GM04504 (cell line): ENCODE results near the gene LDLRAD3.

ENCODE experiments used
- DNase-seq: peaks from one replicate; pipeline ENCODE4 v3.0.0-alpha.2; 2012; ENCODE audit warnings: low read depth

Gene LDLRAD3

GRCh38 chr11:36051235-36052144 is 107.6 kb downstream of the LDLRAD3 start:
- no peak for DNase-seq

GRCh38 chr11:36053281-36053680 is 109.4 kb downstream of the LDLRAD3 start:
- no peak for DNase-seq

- no peak for DNase-seq
Observed at GRCh38 chr11:36053862-36054261, 110.0 kb downstream of the LDLRAD3 start.

GRCh38 chr11:36054628-36055027 is 110.8 kb downstream of the LDLRAD3 start:
- DNase-seq, result no peak

- no peak for DNase-seq
Observed at GRCh38 chr11:36056160-36056751, 112.4 kb downstream of the LDLRAD3 start.

GRCh38 chr11:36057379-36058042 is 113.6 kb downstream of the LDLRAD3 start:
- no peak for DNase-seq

- DNase-seq, result no peak
Observed at GRCh38 chr11:36059660-36060059, 115.8 kb downstream of the LDLRAD3 start.

- no peak for DNase-seq
Observed at GRCh38 chr11:36060926-36061325, 117.1 kb downstream of the LDLRAD3 start.

- no peak for DNase-seq
Observed at GRCh38 chr11:36061471-36061870, 117.6 kb downstream of the LDLRAD3 start.

GRCh38 chr11:36062796-36063365 is 119.0 kb downstream of the LDLRAD3 start:
- no peak for DNase-seq

- DNase-seq, result no peak
Observed at GRCh38 chr11:36065436-36065835, 121.6 kb downstream of the LDLRAD3 start.

- no peak for DNase-seq
Observed at GRCh38 chr11:36066891-36067290, 123.0 kb downstream of the LDLRAD3 start.

GRCh38 chr11:36069576-36070212 is 125.8 kb downstream of the LDLRAD3 start:
- DNase-seq, result no peak

- no peak for DNase-seq
Observed at GRCh38 chr11:36070213-36070953, 126.5 kb downstream of the LDLRAD3 start.

GRCh38 chr11:36070954-36071330 is 127.1 kb downstream of the LDLRAD3 start:
- DNase-seq, result no peak

- no peak for DNase-seq
Observed at GRCh38 chr11:36071917-36072500, 128.1 kb downstream of the LDLRAD3 start.

- peak; percentile 64 for DNase-seq
Observed at GRCh38 chr11:36073411-36074203, 129.7 kb downstream of the LDLRAD3 start.

GRCh38 chr11:36074941-36075431 is 131.1 kb downstream of the LDLRAD3 start:
- peak; percentile 89 for DNase-seq

- no peak for DNase-seq
Observed at GRCh38 chr11:36077368-36077767, 133.5 kb downstream of the LDLRAD3 start.
